Vagina (tissue), 2 donors: Measurements from ENCODE around the gene AKAP6.

Source experiments
- POLR2A ChIP-seq, 2 donors: fragments of 450-650 bp; IDR thresholded peaks; one replicate each; pipeline ENCODE4 v1.6.1; 2017; ENCODE audit warnings: antibody characterized with exemption in 2 of 2, mild to moderate bottlenecking in 2 of 2, moderate library complexity in 2 of 2
- TF ChIP-seq, protein P1 (sequence below), 3 experiments: fragments of 450-650 bp in 2 of 3; fragments of 200-600 bp in 1 of 3; sonication (generic) in 1 of 3; IDR thresholded peaks; one replicate each; pipeline ENCODE4 v1.5.1; 2017 to 2019; ENCODE audit warnings: antibody characterized with exemption in 3 of 3, mild to moderate bottlenecking in 2 of 3, moderate library complexity in 2 of 3

- TF ChIP-seq, protein P1, sequence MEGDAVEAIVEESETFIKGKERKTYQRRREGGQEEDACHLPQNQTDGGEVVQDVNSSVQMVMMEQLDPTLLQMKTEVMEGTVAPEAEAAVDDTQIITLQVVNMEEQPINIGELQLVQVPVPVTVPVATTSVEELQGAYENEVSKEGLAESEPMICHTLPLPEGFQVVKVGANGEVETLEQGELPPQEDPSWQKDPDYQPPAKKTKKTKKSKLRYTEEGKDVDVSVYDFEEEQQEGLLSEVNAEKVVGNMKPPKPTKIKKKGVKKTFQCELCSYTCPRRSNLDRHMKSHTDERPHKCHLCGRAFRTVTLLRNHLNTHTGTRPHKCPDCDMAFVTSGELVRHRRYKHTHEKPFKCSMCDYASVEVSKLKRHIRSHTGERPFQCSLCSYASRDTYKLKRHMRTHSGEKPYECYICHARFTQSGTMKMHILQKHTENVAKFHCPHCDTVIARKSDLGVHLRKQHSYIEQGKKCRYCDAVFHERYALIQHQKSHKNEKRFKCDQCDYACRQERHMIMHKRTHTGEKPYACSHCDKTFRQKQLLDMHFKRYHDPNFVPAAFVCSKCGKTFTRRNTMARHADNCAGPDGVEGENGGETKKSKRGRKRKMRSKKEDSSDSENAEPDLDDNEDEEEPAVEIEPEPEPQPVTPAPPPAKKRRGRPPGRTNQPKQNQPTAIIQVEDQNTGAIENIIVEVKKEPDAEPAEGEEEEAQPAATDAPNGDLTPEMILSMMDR (IDR thresholded peaks at IDR 0.05): no peak
- no peak for TF ChIP-seq POLR2A (IDR thresholded peaks at IDR 0.05)
Measured at GRCh38 chr14:32510815-32511214, 181.7 kb downstream of the AKAP6 start.
